Measurements from ENCODE around the gene GNG3.

GRCh38 chr11:62664405-62665074, 42.9 kb upstream of the GNG3 start:
- TF ChIP-seq POLR2A (IDR thresholded peaks at IDR 0.05; ENCODE audit: low read depth, low read length), result no peak
- no peak for TF ChIP-seq POLR2AphosphoS5 (IDR thresholded peaks at IDR 0.05; ENCODE audit: low read depth, low read length)

Data from GM12892 (cell line).